DMS153 (cell line): Measurements from ENCODE around the gene DAP.

Experiments
- DNase-seq: peaks from one replicate; lab custom pipeline; 2025; lab: John Stamatoyannopoulos, UW

DAP gene

DNA sequence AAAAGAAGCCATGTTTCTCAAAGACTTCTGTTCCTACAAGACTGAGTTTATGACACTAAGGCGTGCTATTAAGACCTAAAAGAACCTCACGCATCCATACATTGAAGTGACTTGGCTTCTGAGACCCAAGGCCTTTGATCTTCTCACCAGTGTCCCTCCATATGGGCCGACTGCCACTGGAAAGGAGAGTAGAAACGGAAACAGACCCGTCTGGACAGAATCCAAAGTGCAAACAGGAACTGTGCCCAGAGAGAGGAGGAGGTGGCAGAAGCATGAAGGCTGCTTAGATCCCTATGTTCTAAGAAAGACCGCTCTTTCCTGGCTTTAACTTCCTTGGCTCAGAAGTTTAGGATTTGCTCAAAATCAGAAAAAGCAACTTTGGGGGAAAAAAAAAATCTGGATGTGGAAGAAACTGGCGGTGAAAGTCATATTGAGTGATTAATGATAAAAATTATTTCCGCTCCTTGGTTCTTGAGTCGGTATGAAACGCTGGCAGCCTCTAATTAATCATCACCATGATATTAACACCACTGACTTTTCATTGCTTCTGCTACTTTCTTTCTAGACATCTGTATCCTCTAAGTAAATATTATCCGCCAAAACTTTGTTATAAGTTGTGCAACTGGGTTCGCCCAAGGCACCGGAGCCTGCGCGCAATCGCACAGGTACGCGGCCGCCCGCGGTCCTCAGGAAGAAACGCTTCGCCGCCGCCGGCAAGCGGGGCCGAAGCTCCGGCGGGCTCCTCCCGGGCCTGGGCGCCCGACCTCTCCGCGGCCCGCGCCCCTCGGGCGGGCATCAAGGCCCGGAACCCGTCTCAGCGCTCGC is 726 bp downstream of the DAP start:
- DNase-seq = peak; percentile 35

DNA sequence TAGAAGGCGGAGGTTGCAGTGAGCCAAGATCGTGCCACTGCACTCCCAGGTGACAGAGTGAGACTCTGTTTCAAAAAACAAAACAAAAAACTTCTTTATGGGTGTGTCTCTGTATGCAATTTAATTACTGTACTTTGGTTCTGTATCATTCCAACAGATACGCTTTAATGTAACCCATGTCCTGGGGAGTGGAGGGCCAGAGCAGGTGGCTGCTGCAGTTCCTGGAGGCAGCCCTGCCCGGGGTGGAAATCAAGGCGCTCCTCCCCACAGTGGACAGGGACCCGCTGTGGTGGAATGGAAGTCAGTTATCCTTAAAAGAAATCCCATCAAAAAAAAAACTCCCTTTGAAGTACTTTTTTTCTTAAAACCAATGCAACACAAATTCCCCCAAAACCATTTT is 1.9 kb downstream of the DAP start:
- DNase-seq = no peak

DNA sequence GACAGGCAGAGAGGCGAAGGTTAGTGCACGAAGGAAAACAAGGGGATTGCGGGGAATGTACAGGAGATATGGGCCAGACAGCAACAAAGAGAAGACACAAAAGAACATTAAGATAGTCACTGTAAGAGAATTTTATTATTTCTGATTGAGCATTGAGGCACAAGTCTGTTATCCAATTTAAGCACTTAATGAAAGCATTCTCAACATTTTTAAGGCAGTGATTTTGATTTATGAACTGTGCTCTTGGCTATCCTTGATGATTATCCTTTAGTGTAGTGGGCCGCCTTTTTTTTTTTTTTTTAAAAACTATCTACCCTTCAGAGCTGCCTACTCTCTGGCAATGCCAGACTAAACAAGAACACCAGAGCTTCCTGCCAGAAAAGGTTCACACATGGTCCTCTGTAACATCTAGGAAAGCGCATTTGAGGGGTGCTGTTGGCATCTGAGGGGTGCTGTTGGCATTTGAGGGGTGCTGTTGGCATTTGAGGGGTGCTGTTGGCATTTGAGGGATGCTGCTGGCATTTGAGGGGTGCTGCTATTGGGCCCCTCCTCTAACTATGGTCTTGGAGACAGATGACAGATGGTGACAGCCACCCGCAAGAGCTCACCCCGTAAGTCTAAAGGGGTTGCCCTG is 3.0 kb downstream of the DAP start:
- DNase-seq = no peak

DNA sequence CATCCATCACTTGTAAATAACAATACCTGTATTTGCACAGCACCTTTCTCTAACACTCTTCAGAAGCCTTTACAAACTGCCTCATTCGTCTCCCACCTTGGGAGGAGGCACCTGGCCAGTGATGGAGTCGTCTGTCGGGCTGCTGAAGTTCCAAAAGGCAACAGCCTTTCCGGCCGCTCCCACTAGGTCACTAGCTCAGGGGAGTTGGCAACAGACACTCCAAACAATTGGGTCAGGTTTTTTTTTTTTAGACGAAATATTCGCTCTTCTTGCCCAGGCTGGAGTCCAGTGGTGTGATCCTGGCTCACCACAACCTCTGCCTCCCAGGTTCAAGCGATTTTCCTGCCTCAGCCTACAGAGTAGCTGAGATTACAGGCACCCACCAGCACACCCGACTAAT is 4.0 kb downstream of the DAP start:
- DNase-seq = no peak

DNA sequence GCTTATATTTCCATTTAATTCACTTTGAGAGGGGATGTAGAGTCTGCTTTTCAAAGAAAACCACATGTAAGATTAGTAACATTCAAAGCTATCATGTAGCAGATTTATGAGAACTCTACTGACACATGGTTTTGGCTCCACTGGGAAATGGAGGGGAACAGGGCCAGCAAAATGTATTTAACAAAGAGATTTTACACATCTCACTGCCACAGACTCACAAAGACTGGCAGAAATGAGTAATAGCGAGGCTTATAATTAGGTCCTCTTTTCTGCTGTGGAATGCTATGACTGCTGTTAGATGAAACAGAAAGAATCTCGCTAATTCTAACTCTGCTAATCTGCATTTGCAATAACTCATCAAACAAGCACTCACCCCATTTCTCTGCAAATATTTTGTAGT is 4.5 kb downstream of the DAP start:
- DNase-seq = no peak

DNA sequence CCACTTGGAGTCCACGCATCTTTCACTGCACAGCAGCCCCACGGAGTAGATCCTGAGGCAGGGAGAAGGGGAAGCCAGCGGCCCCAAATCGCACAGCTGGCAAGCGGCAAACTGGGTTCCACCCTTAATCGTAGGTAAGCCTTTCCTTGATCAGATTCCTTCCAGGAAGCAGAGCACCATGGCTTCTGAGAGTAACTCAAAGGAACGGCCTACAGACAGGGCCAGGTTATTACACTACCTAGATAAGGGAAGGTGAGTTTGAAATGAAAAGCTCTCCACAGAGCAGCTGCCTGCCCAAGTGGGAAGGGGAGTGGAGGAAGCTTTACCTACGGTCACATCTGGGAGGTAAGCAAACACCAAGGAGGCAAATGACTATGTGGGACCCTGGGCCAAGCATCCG is 7.9 kb downstream of the DAP start:
- DNase-seq = no peak

DNA sequence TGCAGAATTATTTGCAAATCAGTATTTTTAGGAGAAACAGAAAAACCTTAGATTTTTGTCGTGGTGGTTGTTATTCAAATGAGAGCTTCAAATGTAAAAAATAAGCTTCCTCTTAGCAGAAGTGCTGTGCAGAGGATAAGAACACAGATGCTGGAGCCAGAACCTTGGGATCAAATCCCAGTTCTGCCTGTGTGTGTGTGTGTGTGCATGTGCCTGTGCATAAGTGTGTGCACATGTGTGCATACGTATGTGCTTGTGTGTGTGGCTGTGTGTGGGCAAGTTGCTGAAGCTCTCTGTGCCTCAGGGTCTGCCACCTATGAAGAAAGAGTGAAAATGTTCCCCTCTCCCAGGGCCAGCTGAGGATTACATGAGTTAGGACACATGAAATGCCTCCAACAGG is 8.6 kb downstream of the DAP start:
- no peak for DNase-seq

DNA sequence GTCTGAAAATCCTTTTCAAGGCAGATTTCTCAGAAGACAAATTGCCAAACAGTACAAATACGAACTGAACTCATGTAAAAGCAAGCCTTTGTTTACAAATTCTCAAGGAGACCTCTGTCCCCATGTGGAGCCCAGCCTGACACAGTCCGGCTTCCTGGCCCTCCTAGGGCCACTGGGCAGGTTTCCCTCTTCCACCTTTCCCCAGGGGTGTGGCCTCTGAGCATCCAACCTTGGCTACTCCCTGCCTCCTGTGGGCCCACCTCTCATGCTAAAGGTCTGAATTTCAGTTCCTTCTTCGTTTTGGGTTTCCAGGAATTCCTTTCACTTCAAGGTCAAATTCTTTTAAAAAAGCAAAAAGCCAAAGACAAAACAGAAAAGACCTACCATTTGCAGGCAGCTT is 10.1 kb downstream of the DAP start:
- no peak for DNase-seq

DNA sequence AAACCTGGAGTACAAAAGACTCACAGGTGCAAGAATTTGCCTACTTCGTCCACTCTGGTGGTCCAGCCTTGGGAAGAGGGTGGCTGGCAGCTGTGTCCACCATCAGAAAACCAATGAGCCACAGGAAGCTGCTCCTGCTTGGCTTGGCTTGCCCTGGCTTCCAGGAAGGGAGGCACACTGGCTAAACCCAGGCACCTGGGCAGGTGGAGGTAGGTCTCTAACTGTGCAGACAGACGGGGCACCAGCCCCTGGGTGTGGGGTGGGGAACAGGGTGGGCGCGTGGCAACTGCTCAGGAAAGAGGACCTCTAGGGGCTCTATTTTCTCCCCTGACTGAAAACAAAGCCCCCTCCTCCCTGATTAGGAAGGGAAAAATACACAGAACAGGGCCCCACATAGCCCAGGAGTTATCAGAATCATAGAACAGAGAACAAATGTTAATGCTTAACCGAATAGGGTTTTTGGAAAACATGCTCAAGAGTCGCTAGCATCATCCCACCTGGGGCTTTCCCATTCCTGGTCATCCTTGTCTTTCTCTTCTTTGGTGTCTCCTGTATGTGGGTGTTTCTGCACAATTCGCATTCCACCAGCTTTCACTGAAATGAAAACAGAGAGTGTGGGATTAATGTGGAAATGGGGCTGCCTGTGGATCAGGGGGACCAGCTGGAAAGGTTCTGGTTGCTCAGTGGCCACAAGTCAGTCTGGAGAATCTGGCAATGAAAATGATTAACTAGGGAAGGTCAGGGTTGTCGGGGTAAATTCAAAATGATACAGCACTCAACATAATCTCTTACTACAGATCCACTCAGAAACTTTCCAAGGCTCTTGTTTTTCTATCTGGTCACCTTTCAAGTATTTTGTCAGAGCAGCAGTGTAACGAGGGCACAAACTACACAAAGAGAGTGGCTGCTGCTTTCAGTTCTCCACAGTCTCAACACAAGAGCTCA is 13.1 kb downstream of the DAP start:
- no peak for DNase-seq

DNA sequence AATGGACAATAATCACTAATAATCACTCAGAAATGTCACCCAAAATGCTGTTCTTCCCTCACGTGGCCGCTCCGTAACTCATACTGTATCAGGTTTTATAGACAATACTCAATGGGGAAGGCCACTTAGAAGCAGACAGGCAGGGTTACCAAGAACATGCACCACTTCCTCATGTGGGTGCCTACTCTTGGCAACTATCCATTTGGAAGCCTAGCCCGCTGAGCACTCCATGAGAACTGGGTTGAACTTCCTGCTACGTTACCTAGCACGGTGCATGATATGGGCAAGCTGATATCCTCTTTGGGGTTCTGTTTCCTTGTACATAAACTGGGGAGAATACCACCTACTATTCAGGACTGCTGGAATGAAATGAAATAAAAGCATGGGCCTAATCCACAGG is 14.3 kb downstream of the DAP start:
- peak; percentile 98 for DNase-seq

DNA sequence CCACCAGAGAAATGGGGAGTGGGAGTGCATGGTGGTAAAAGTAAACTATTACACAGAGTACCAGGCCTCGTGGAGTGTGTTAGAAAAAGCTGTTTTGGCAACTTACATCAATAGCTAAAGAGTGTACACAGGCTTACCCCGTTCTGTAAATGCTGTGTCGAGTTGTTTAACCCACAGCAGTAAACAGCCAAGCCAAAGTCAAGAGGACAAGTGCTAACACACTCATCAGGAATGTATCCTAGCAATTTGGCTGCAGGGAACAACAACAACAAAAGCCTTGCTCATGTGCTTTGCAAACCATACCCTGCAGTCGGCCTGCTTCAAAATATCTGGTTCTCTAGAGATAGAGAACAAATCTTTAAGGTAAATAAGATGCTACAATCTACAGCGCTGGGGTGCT is 15.9 kb downstream of the DAP start:
- no peak for DNase-seq

DNA sequence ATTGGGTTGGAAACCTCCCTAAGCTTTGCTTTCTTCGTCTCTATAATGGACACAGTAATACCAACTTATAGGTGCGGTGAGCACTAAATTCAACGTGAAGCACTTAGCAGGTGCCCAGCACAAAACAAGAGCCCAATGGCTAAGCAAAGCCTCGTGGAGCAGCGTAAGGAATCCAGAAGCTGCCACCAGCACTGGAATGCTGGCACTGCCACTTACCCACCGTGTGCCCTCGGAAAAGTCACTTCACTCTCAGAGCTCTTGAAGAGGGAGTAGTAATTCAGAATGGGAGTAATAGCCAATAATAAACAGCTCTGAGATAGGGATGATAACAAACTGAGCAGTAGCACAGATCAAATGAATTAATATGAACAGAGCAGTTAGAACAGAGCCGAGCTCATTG is 16.4 kb downstream of the DAP start:
- no peak for DNase-seq

DNA sequence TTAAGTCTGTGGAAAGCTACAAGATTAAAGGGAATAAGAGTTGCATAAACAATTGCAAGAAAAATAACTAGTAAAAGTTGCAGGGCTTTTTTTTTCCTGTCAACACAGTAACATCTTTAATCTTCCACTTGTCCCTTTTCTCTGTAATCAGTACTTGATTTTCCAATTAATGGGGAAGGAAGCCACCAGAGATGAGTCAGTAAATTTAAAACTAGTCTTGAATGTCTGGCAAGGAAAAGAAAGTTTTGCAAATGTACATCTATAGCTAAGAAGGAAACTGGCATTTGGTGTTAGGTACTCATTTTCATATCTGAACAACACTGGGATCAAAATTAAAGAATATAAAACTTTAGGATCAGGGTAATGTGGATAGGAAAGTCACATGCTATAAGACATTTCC is 17.1 kb downstream of the DAP start:
- no peak for DNase-seq

DNA sequence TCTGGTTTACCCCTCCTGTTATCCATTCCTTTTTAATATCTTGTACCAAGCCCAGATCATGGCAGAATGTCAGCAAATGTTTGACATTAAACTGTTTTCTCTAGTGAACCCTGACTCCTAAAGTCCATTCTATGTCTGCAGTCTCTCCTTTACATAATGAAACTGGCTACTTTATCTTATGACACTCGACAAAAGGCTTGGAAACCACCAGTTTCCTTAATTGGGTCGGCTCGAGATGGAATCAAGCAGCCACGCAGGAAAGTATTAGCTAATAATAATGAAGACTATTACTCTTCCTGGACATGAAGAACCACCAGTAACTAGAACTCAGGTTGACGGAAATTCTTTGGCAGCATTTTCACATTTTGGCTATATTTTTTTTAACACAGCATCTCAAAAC is 17.5 kb downstream of the DAP start:
- no peak for DNase-seq

DNA sequence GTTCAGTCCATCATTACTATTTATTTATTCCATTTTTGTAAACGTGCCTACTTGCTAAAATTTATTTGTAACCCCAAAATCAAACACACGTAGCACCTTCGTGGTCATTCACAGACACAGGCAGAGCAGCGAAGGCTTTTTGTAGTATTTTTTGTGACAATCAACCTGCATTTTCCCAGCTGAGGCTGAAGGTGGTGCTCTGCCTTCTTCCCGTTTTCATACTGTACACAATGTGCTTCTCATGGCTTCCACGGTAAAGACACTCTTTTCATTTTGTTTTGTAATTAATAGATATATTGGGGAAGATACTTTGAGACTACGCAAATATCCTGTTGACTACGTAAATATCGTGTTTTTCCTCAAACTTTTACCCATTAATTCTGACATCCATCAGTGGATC is 19.4 kb downstream of the DAP start:
- no peak for DNase-seq

DNA sequence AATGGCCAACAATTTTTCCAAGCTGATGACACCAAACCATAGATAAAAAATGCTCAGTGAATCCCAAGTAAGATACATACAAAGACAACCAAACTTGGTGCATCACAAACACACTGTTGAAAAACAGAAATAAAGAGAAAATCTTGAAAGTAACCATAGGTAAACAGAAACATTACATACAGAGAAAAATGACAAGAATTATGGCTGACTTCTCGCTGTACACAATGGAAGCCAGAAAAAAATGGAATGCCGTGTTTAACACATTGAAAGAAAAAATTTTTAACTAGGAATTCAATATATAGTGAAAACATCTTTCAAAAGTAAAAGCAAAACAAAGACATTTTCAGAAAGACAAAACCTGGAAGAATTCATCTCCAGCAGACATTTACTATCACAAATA is 20.6 kb downstream of the DAP start:
- DNase-seq = no peak

DNA sequence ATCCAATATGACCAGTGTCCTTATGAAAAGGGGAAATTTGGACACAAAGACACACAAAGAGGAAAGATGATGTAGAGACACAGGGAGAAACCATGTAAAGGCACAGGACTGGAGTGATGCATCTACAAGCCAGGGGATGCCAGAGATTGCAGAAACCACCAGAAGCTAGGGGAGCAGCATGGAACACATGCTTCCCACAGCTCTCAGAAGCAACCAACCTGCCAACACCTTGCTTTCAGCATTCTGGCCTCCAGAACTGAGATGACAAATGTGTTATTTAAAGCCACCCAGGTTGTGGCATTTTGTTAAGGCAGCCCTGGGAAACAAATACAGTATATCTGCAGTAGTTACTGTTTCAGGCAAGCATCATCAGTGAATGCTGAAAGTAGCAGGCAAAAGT is 23.2 kb downstream of the DAP start:
- no peak for DNase-seq

DNA sequence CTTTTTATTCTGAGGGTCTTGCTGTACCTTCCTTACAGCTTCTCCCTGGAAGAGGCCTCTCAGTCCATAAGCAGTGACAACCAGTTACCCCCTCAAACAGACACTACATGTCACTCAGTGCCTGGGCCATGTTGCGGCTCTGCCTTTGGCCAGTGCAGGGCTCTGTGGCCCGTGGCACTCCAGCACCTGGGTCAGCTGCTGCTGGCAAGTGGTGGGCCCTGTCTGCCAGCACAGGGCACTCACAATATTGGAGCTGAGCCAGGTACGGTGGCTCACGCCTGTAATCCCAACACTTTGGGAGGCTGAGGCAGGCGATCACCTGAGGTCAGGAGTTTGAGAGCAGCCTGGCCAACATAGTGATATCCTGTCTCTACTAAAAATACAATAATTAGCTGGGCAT is 24.2 kb downstream of the DAP start:
- no peak for DNase-seq

DNA sequence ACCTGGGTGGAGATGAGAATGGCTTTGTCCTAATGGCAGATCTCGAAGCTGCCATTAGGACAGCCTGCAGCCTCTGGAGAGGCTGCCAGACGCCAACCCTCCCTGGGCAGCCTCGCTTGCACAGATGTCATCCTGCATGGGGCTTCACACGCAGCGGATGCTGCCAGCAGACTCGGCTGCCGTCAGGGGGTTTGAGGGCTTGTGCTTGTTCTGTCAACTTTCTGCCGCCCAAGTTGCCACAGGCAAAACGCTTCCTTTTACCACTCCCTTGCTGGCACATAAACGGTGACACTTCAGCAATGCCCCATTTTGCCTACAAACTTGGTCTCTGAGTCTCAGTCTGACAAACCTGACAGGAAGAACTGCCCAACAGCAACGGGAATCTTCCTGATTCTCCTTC is 24.7 kb downstream of the DAP start:
- DNase-seq = no peak

DNA sequence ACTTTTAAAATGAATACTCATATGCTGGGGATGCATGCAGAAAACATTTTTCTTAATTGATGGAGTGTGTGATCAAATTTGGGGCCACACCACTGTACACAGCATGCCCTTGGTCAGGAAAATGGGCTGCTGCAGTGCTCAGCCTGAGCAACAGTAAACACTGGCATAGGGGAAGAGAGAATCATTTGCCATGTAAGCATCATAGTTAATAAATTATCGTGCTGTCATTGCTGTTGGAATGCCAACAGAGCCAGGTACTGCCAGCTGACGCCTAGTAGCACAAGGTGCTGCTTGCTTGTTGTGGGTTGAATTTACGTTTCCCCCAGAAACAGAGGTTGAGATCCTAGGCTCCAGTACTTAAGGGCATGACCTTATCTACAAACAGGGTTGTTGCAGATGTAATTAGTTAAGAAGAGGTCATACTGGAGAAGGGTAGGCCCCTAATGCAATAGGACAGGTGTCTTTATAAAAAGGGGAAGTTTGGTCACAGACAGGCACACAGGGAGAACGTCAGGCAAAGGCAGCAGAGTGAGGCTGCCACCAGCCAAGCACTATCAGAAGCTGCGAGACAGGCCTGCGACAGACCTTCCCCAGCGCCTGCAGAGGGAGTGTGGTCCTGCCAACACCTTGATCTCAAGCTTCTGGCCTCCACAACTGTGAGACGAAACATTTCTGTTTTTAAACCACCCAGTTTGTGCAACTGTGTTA is 25.3 kb downstream of the DAP start:
- no peak for DNase-seq

DNA sequence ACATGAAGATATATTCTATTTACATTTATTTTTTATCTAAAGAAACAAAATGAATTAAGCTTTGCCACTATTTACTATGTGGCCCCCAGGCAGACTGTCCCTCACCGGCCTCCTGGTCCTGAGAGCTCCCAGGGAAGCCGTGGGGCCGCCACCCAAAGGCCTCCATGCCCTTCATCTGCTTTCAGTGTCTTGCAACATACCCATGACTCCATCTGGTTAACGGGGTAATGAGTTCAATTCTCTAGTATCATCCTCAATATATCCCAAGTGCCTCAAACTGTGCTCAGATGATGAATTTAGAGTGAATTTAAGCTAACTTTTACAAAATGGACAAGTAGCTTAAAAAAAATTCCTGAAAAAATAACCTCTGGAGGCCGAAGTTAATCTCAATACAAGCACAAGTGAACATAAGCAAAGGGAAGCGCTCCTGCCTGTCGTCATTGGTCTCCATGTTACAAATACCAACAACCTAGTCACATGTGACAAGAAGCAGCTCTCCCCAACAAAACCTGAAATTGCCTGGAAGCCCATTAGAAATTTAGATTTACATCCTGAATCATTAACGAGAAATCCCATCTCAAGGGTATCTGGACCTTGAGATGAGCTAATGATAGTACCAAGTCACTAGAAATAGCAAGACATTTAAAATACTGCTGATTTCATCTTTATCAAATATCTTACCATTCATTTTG is 26.1 kb downstream of the DAP start:
- no peak for DNase-seq
